ENCODE data around the gene KCTD14.
"Not testable (repeated sequence)": the region's sequence is repeated elsewhere in the genome, so short reads cannot be mapped to it uniquely, and the experiment has no call there.

Gene KCTD14

GRCh38 chr11:78000193-78000592, 22.9 kb downstream of the KCTD14 start:
- TF ChIP-seq, protein P1, sequence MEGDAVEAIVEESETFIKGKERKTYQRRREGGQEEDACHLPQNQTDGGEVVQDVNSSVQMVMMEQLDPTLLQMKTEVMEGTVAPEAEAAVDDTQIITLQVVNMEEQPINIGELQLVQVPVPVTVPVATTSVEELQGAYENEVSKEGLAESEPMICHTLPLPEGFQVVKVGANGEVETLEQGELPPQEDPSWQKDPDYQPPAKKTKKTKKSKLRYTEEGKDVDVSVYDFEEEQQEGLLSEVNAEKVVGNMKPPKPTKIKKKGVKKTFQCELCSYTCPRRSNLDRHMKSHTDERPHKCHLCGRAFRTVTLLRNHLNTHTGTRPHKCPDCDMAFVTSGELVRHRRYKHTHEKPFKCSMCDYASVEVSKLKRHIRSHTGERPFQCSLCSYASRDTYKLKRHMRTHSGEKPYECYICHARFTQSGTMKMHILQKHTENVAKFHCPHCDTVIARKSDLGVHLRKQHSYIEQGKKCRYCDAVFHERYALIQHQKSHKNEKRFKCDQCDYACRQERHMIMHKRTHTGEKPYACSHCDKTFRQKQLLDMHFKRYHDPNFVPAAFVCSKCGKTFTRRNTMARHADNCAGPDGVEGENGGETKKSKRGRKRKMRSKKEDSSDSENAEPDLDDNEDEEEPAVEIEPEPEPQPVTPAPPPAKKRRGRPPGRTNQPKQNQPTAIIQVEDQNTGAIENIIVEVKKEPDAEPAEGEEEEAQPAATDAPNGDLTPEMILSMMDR (IDR thresholded peaks at IDR 0.05; ENCODE audit: low read depth, low read length) = peak; percentile 87
- no peak for TF ChIP-seq POLR2A (IDR thresholded peaks at IDR 0.05; ENCODE audit: extremely low read depth, insufficient read length)
- DNase-seq (ENCODE audit: low read depth) = peak; percentile 80

GRCh38 chr11:77999446-78000030, 23.5 kb downstream of the KCTD14 start:
- no peak overlapping the region for H3K4me3 ChIP-seq (ENCODE audit: low read depth, low read length)
- no peak for TF ChIP-seq MYC (IDR thresholded peaks at IDR 0.05; ENCODE audit: low read depth, low read length)
- TF ChIP-seq, protein P1 (IDR thresholded peaks at IDR 0.05; ENCODE audit: low read depth, low read length) = peak; percentile 1
- no peak for DNase-seq (ENCODE audit: low read depth)

More at GRCh38 chr11:78000193-78000592, 22.9 kb downstream of the KCTD14 start:
- H3K4me3 ChIP-seq (ENCODE audit: low read depth, low read length) = no peak overlapping the region

- TF ChIP-seq, protein P1 (IDR thresholded peaks at IDR 0.05; ENCODE audit: low read depth, low read length) = no peak
- peak; percentile 66 for TF ChIP-seq MAX (IDR thresholded peaks at IDR 0.05; ENCODE audit: low read depth, low read length)
- TF ChIP-seq POLR2A (IDR thresholded peaks at IDR 0.05; ENCODE audit: extremely low read depth, insufficient read length) = peak; percentile 72
- TF ChIP-seq MYC (IDR thresholded peaks at IDR 0.05; ENCODE audit: low read depth, low read length) = peak; percentile 74
- H3K4me3 ChIP-seq (ENCODE audit: low read depth, low read length) = peak within 1 kb of the TSS; percentile 94
- DNase-seq (ENCODE audit: low read depth) = peak; percentile 100
Measured at GRCh38 chr11:77994434-77995362, 28.4 kb downstream of the KCTD14 start, which contains the start of gene INTS4. Gene INTS4, minus strand, starts transcription at chr11:77994668. Its CDS starts 25 bp downstream, at chr11:77994643.

GRCh38 chr11:77993902-77994301, 29.2 kb downstream of the KCTD14 start:
- peak overlapping the region; percentile 94 for H3K4me3 ChIP-seq (ENCODE audit: low read depth, low read length)
- TF ChIP-seq, protein P1 (IDR thresholded peaks at IDR 0.05; ENCODE audit: low read depth, low read length) = no peak
- TF ChIP-seq MAX (IDR thresholded peaks at IDR 0.05; ENCODE audit: low read depth, low read length) = no peak
- no peak for TF ChIP-seq MYC (IDR thresholded peaks at IDR 0.05; ENCODE audit: low read depth, low read length)
- TF ChIP-seq POLR2A (IDR thresholded peaks at IDR 0.05; ENCODE audit: extremely low read depth, insufficient read length) = no peak
- peak; percentile 8 for DNase-seq (ENCODE audit: low read depth)

DNA sequence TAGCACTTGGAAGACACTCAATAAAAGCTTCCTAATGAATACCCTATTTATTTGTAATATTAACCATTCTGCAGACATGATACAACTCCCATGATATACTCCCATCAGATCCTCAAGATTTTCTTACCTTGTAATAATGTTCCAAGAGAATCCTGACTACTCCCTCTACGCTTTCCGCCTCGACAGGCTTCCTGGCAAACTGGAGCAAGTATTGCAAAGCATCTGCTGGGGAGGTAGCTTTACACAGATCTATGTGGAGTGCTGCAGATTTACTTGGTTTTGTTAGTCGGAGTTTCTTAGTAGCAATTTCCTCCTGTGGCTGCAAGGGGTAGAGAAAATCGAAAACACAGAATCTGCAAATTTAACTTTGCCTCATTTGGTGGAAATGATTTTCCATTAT, 32.1 kb downstream of the KCTD14 start:
- H3K4me3 ChIP-seq (ENCODE audit: low read depth, low read length) = no peak overlapping the region
- no peak for DNase-seq (ENCODE audit: low read depth)
- TF ChIP-seq, protein P1 (IDR thresholded peaks at IDR 0.05; ENCODE audit: low read depth, low read length) = no peak
- TF ChIP-seq MAX (IDR thresholded peaks at IDR 0.05; ENCODE audit: low read depth, low read length) (no peak), POLR2A (IDR thresholded peaks at IDR 0.05; ENCODE audit: extremely low read depth, insufficient read length) (no peak), MYC (IDR thresholded peaks at IDR 0.05; ENCODE audit: low read depth, low read length) (no peak)

DNA sequence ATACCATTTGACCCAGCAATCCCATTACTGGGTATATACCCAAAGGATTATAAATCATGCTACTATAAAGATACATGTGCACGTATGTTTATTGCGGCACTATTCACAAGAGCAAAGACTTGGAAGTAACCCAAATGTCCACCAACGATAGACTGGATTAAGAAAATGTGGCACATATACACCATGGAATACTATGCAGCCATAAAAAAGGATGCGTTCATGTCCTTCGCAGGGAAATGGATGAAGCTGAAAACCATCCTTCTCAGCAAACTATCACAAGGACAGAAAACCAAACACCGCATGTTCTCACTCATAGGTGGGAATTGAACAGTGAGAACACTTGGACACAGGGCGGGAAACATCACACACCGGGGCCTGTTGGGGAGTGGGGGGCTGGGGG, 36.6 kb downstream of the KCTD14 start:
- DNase-seq (ENCODE audit: low read depth); H3K4me3 ChIP-seq (ENCODE audit: low read depth, low read length): not testable (repeated sequence)
